Measurements from ENCODE around the gene BCAR3.

BCAR3 gene

GRCh38 chr1:93614986-93615581, 66.6 kb downstream of the BCAR3 start:
- peak; percentile 94 for DNase-seq

GRCh38 chr1:93614541-93614940, 67.1 kb downstream of the BCAR3 start:
- no peak for DNase-seq

- peak; percentile 51 for DNase-seq
Measured at GRCh38 chr1:93613898-93614297, 67.7 kb downstream of the BCAR3 start.

- no peak for DNase-seq
Measured at GRCh38 chr1:93612510-93612909, 69.1 kb downstream of the BCAR3 start.

- DNase-seq: no peak
Measured at GRCh38 chr1:93611668-93612067, 70.0 kb downstream of the BCAR3 start.

- no peak for DNase-seq
Measured at GRCh38 chr1:93609536-93609935, 72.1 kb downstream of the BCAR3 start.

- peak; percentile 87 for DNase-seq
Measured at GRCh38 chr1:93608187-93609109, 73.2 kb downstream of the BCAR3 start.

GRCh38 chr1:93607814-93608186, 73.8 kb downstream of the BCAR3 start:
- DNase-seq: peak; percentile 67

GRCh38 chr1:93605812-93606512, 75.7 kb downstream of the BCAR3 start:
- DNase-seq: peak; percentile 92

GRCh38 chr1:93605026-93605568, 76.5 kb downstream of the BCAR3 start:
- no peak for DNase-seq

- no peak for DNase-seq
Measured at GRCh38 chr1:93604411-93604810, 77.2 kb downstream of the BCAR3 start.

- no peak for DNase-seq
Measured at GRCh38 chr1:93603601-93604000, 78.0 kb downstream of the BCAR3 start.

- DNase-seq: no peak
Measured at GRCh38 chr1:93603106-93603505, 78.5 kb downstream of the BCAR3 start.

- DNase-seq: no peak
Measured at GRCh38 chr1:93602101-93602500, 79.5 kb downstream of the BCAR3 start.

- DNase-seq: no peak
Measured at GRCh38 chr1:93601686-93602085, 80.0 kb downstream of the BCAR3 start.

GRCh38 chr1:93600663-93601062, 81.0 kb downstream of the BCAR3 start:
- DNase-seq: no peak

GRCh38 chr1:93599479-93599878, 82.2 kb downstream of the BCAR3 start:
- DNase-seq: no peak

- DNase-seq: no peak
Measured at GRCh38 chr1:93598861-93599439, 82.7 kb downstream of the BCAR3 start.

- DNase-seq: no peak
Measured at GRCh38 chr1:93598396-93598795, 83.2 kb downstream of the BCAR3 start.

GRCh38 chr1:93597709-93598108, 83.9 kb downstream of the BCAR3 start:
- DNase-seq: no peak

GRCh38 chr1:93596329-93597089, 85.1 kb downstream of the BCAR3 start:
- no peak for DNase-seq

- no peak for DNase-seq
Measured at GRCh38 chr1:93595743-93596142, 85.9 kb downstream of the BCAR3 start.
